ENCODE results near the gene CTNNA2.

The CTNNA2 gene

GRCh38 chr2:80501874-80502624, 989.2 kb downstream of the CTNNA2 start:
- Histone ChIP-seq H3K4me2 (ENCODE audit: low read length) (no peak overlapping the region), H3K9me3 (ENCODE audit: insufficient read depth, low read length) (no peaks in the 10 kb centered on the region), H4K20me1 (ENCODE audit: insufficient read depth, low read length) (no peaks in the 10 kb centered on the region), H3K27me3 (ENCODE audit: low read depth, low read length) (no peaks in the 10 kb centered on the region), H3K9ac (ENCODE audit: low read length) (no peak overlapping the region), H3K4me1 (ENCODE audit: low read length) (no peaks in the 10 kb centered on the region), H2AFZ (ENCODE audit: low read depth, low read length) (no peak overlapping the region), H3K36me3 (replicated peaks; ENCODE audit: low read depth, low read length) (no peaks in the 10 kb centered on the region), H3K27ac (ENCODE audit: low read length) (no peak overlapping the region), H3K79me2 (ENCODE audit: low read length) (no peaks in the 10 kb centered on the region), H3K4me3 (ENCODE audit: low read length) (no peak overlapping the region)
- TF ChIP-seq CTCF (IDR thresholded peaks at IDR 0.05; ENCODE audit: low read depth, low read length) (no peak), EZH2phosphoT487 (IDR thresholded peaks at IDR 0.05; ENCODE audit: low read depth) (no peak)

GRCh38 chr2:80506563-80506962, 993.7 kb downstream of the CTNNA2 start:
- no peak for TF ChIP-seq CTCF (IDR thresholded peaks at IDR 0.05; ENCODE audit: low read depth, low read length)
- Histone ChIP-seq H2AFZ (ENCODE audit: low read depth, low read length) (no peak overlapping the region), H3K9me3 (ENCODE audit: insufficient read depth, low read length) (no peaks in the 10 kb centered on the region)

GRCh38 chr2:80510716-80511115, 997.9 kb downstream of the CTNNA2 start:
- Histone ChIP-seq H3K27me3 (ENCODE audit: low read depth, low read length) (no peaks in the 10 kb centered on the region), H2AFZ (ENCODE audit: low read depth, low read length) (no peak overlapping the region), H3K9ac (ENCODE audit: low read length) (no peak overlapping the region), H3K9me3 (ENCODE audit: insufficient read depth, low read length) (no peaks in the 10 kb centered on the region), H3K36me3 (replicated peaks; ENCODE audit: low read depth, low read length) (no peaks in the 10 kb centered on the region), H3K27ac (ENCODE audit: low read length) (no peak overlapping the region), H4K20me1 (ENCODE audit: insufficient read depth, low read length) (no peaks in the 10 kb centered on the region), H3K4me3 (ENCODE audit: low read length) (no peak overlapping the region), H3K79me2 (ENCODE audit: low read length) (no peaks in the 10 kb centered on the region), H3K4me2 (ENCODE audit: low read length) (no peak overlapping the region), H3K4me1 (ENCODE audit: low read length) (no peaks in the 10 kb centered on the region)
- no peak for TF ChIP-seq CTCF (IDR thresholded peaks at IDR 0.05; ENCODE audit: low read depth, low read length)
- no peak for TF ChIP-seq EZH2phosphoT487 (IDR thresholded peaks at IDR 0.05; ENCODE audit: low read depth)

More at GRCh38 chr2:80506563-80506962, 993.7 kb downstream of the CTNNA2 start:
- Histone ChIP-seq H3K4me2 (ENCODE audit: low read length) (no peak overlapping the region), H3K36me3 (replicated peaks; ENCODE audit: low read depth, low read length) (no peaks in the 10 kb centered on the region), H3K4me1 (ENCODE audit: low read length) (no peaks in the 10 kb centered on the region), H3K9ac (ENCODE audit: low read length) (no peak overlapping the region), H3K4me3 (ENCODE audit: low read length) (no peak overlapping the region), H3K27me3 (ENCODE audit: low read depth, low read length) (no peaks in the 10 kb centered on the region), H4K20me1 (ENCODE audit: insufficient read depth, low read length) (no peaks in the 10 kb centered on the region), H3K79me2 (ENCODE audit: low read length) (no peaks in the 10 kb centered on the region), H3K27ac (ENCODE audit: low read length) (no peak overlapping the region)

GRCh38 chr2:80515964-80516363, 1003.1 kb downstream of the CTNNA2 start:
- no peak overlapping the region for H2AFZ ChIP-seq (ENCODE audit: low read depth, low read length)
- no peaks in the 10 kb centered on the region for H3K27me3 ChIP-seq (ENCODE audit: low read depth, low read length)
- H3K36me3 ChIP-seq (replicated peaks; ENCODE audit: low read depth, low read length) = no peaks in the 10 kb centered on the region
- H3K4me2 ChIP-seq (ENCODE audit: low read length) = no peak overlapping the region
- H3K79me2 ChIP-seq (ENCODE audit: low read length) = no peaks in the 10 kb centered on the region
- no peak overlapping the region for H3K4me3 ChIP-seq (ENCODE audit: low read length)
- H4K20me1 ChIP-seq (ENCODE audit: insufficient read depth, low read length) = no peaks in the 10 kb centered on the region
- peaks cover 16% of the 10 kb centered on the region for H3K4me1 ChIP-seq (ENCODE audit: low read length)
- no peak for TF ChIP-seq CTCF (IDR thresholded peaks at IDR 0.05; ENCODE audit: low read depth, low read length)
- H3K9me3 ChIP-seq (ENCODE audit: insufficient read depth, low read length) = no peaks in the 10 kb centered on the region
- H3K9ac ChIP-seq (ENCODE audit: low read length) = no peak overlapping the region
- H3K27ac ChIP-seq (ENCODE audit: low read length) = no peak overlapping the region

Data from OCI-LY3 (cell line).